GM23338 (cell line): ENCODE data around the gene MFNG. TPM values are rescaled to one million over a fixed set of nuclear protein-coding genes. Genes with fewer than 3 reads are reported as not detected.

Source experiments
- ATAC-seq: fragments of 200-7000 bp; cut with Tn5 transposase; 3 replicates; pipeline ENCODE4 v1.9.1; 2020
- DNase-seq: peaks from one replicate; pipeline ENCODE4 v3.0.0-alpha.2; 2015; ENCODE audit warnings: low spot score
- H2AFZ ChIP-seq: fragments of 200-600 bp; sonication (generic); 2 replicates; pipeline ENCODE4 v1.8.0; 2016; ENCODE audit warnings: antibody characterized with exemption, mild to moderate bottlenecking, moderate library complexity
- H3F3A ChIP-seq: fragments of 200-600 bp; sonication (generic); replicated peaks from 2 replicates; pipeline ENCODE4 v1.8.0; 2017; ENCODE audit warnings: antibody characterized with exemption, mixed run types, low read depth
- H3K27ac ChIP-seq: fragments of 200-600 bp; sonication (generic); 2 replicates; pipeline ENCODE4 v1.6.1; 2016; ENCODE audit warnings: low read depth
- H3K27me3 ChIP-seq: fragments of 200-600 bp; sonication (generic); 2 replicates; pipeline ENCODE4 v1.8.0; 2016; ENCODE audit warnings: mild to moderate bottlenecking, mixed run types, moderate library complexity; ENCODE audit not compliant: insufficient read depth
- H3K36me3 ChIP-seq: fragments of 200-600 bp; sonication (generic); 2 replicates; pipeline ENCODE4 v1.8.0; 2016; ENCODE audit warnings: mild to moderate bottlenecking; ENCODE audit not compliant: insufficient read depth
- H3K4me1 ChIP-seq: fragments of 200-600 bp; sonication (generic); 2 replicates; pipeline ENCODE4 v1.8.0; 2016; ENCODE audit warnings: mild to moderate bottlenecking, moderate library complexity; ENCODE audit not compliant: insufficient read depth
- H3K4me2 ChIP-seq: fragments of 200-600 bp; sonication (generic); 2 replicates; pipeline ENCODE4 v1.7.1; 2017; ENCODE audit warnings: mixed run types
- H3K4me3 ChIP-seq: fragments of 200-600 bp; sonication (generic); 2 replicates; pipeline ENCODE4 v1.6.1; 2016; ENCODE audit warnings: mixed run types
- H3K79me2 ChIP-seq: fragments of 200-600 bp; sonication (generic); replicated peaks from 2 replicates; pipeline ENCODE4 v1.8.0; 2017; ENCODE audit warnings: mild to moderate bottlenecking; ENCODE audit not compliant: insufficient read depth
- H3K9me2 ChIP-seq: fragments of 200-600 bp; sonication (generic); 2 replicates; pipeline ENCODE4 v1.8.0; 2017; ENCODE audit not compliant: insufficient read depth
- H4K20me1 ChIP-seq: fragments of 200-600 bp; sonication (generic); replicated peaks from 2 replicates; pipeline ENCODE4 v1.8.0; 2017; ENCODE audit warnings: mild to moderate bottlenecking; ENCODE audit not compliant: insufficient read depth
- H3K27ac Mint-ChIP-seq: 2 replicates; pipeline ENCODE4 v1.8.0; 2020; ENCODE audit warnings: inconsistent platforms, mild to moderate bottlenecking, moderate library complexity, mixed read lengths
- H3K27me3 Mint-ChIP-seq: 3 replicates; pipeline ENCODE4 v1.8.0; 2022; ENCODE audit warnings: low read depth, mild to moderate bottlenecking, moderate library complexity, mixed read lengths, inconsistent platforms; ENCODE audit not compliant: insufficient read depth, poor library complexity
- H3K36me3 Mint-ChIP-seq: 3 replicates; pipeline ENCODE4 v1.8.0; 2021; ENCODE audit warnings: low read depth, mild to moderate bottlenecking, inconsistent platforms, moderate library complexity, mixed read lengths
- H3K4me1 Mint-ChIP-seq: 3 replicates; pipeline ENCODE4 v1.8.0; 2020; ENCODE audit warnings: mild to moderate bottlenecking, inconsistent platforms, mixed read lengths
- H3K4me3 Mint-ChIP-seq: 3 replicates; pipeline ENCODE4 v1.8.0; 2021; ENCODE audit warnings: moderate library complexity, mild to moderate bottlenecking, inconsistent platforms, mixed read lengths
- H3K9me3 Mint-ChIP-seq: 3 replicates; pipeline ENCODE4 v1.8.0; 2020; ENCODE audit warnings: moderate library complexity, mild to moderate bottlenecking, inconsistent platforms, mixed read lengths
- ETS1 ChIP-seq: IDR thresholded peaks from 2 replicates; pipeline ENCODE4 v1.6.1; 2016; ENCODE audit warnings: antibody characterized with exemption
- EZH2 ChIP-seq: fragments of 200-600 bp; sonication (generic); IDR thresholded peaks from one replicate; pipeline ENCODE4 v1.8.0; 2017; ENCODE audit warnings: antibody characterized with exemption, mild to moderate bottlenecking, low read depth; ENCODE audit not compliant: unreplicated experiment
- JUNB ChIP-seq: IDR thresholded peaks from one replicate; pipeline ENCODE4 v1.6.1; 2016; ENCODE audit warnings: antibody characterized with exemption; ENCODE audit not compliant: unreplicated experiment
- NANOG ChIP-seq: IDR thresholded peaks from 2 replicates; pipeline ENCODE4 v1.6.1; 2016; ENCODE audit warnings: antibody characterized with exemption, borderline replicate concordance
- POLR2AphosphoS5 ChIP-seq: IDR thresholded peaks from 2 replicates; pipeline ENCODE4 v1.6.1; 2016; ENCODE audit warnings: antibody characterized with exemption, low read depth
- REST ChIP-seq: IDR thresholded peaks from one replicate; pipeline ENCODE4 v1.6.1; 2018; ENCODE audit warnings: antibody characterized with exemption; ENCODE audit not compliant: unreplicated experiment
- ZNF114 ChIP-seq: fragments of 250-450 bp; sonication (Bioruptor Pico); IDR thresholded peaks from 2 replicates; pipeline ENCODE4 v1.5.0; 2020; ENCODE audit warnings: mild to moderate bottlenecking, moderate library complexity
- ZNF462 ChIP-seq: fragments of 250-450 bp; sonication (Bioruptor Pico); IDR thresholded peaks from 2 replicates; pipeline ENCODE4 v1.5.0; 2020; ENCODE audit warnings: mild to moderate bottlenecking, moderate library complexity
- polyA plus RNA-seq: library from polyadenylated mRNA; unstranded; fragments of >200 nt; fragmentation: Nextera tagmentation; extraction: Ambion mirVana; gene quantifications from 2 replicates; pipeline ENCODE4 v1.2.1, GENCODE V29; 2016
- total RNA-seq: library from RNA; depleted of rRNA; stranded (reverse); fragments of >200 nt; shearing (Covaris generic); gene quantifications from 2 replicates; pipeline ENCODE4 v1.2.3, GENCODE V29; 2014

Gene MFNG
- total and polyA plus RNA-seq, 2 experiments from 2014 or later: 1.4 to 1.9 TPM

GRCh38 chr22:37485395-37486223 lies 575 bp downstream of the MFNG start (continued):
- no peak for TF ChIP-seq ZNF462 (CRISPR knock-in tag)
- TF ChIP-seq ZNF114 (CRISPR knock-in tag): no peak
- TF ChIP-seq JUNB: no peak

GRCh38 chr22:37484480-37485394 lies 1.4 kb downstream of the MFNG start:
- H3K4me2 ChIP-seq: no peak overlapping the region
- H3K9me2 ChIP-seq: no peaks in the 10 kb centered on the region
- peaks cover 50% of the 10 kb centered on the region for H3K4me1 Mint-ChIP-seq
- no peaks in the 10 kb centered on the region for H3K9me3 Mint-ChIP-seq
- no peaks in the 10 kb centered on the region for H4K20me1 ChIP-seq
- no peaks in the 10 kb centered on the region for H3K27me3 ChIP-seq
- H3K27ac ChIP-seq: no peak overlapping the region
- no peak overlapping the region for H3K4me3 ChIP-seq
- H3K27me3 Mint-ChIP-seq: peaks cover 15% of the 10 kb centered on the region
- no peak overlapping the region for H3K4me3 Mint-ChIP-seq
- H3K4me1 ChIP-seq: peaks cover 22% of the 10 kb centered on the region; the same call in 1 of the 2 replicates
- no peaks in the 10 kb centered on the region for H3K36me3 Mint-ChIP-seq
- no peaks in the 10 kb centered on the region for H3K79me2 ChIP-seq
- no peak overlapping the region for H2AFZ ChIP-seq
- ATAC-seq (no peak), DNase-seq (no peak)
- no peaks in the 10 kb centered on the region for H3K36me3 ChIP-seq
- H3K27ac Mint-ChIP-seq: no peak overlapping the region
- H3F3A ChIP-seq: no peaks in the 10 kb centered on the region
- TF ChIP-seq JUNB (no peak), REST (no peak), EZH2 (no peak), ETS1 (no peak), POLR2AphosphoS5 (no peak), NANOG (no peak)
